K562 (cell line): ENCODE measurements around the gene SPTBN2. TPM values are rescaled to one million over a fixed set of nuclear protein-coding genes. Genes with fewer than 3 reads are reported as not detected.

Source experiments
- ATAC-seq: fragments of 200-7000 bp; cut with Tn5 transposase; 3 replicates; pipeline ENCODE4 v1.9.1; 2020; ENCODE audit warnings: moderate library complexity
- BruUV-seq: library from RNA; stranded (reverse); fragments of 400-500 nt; replicated peaks from 2 replicates; lab custom pipeline; 2021; lab: Mats Ljungman, UMichigan
- CTCF ChIA-PET: fragments of 300-600 bp; formaldehyde crosslinking; extraction: SDS; loops from one replicate; lab custom pipeline; 2021; ENCODE audit warnings: low intra/inter-chr PET ratio; lab: Yijun Ruan, JAX
- POLR2A ChIA-PET: fragments of 300-600, 350-650 bp; sonication (Branson Sonifier 250); formaldehyde crosslinking; extraction: SDS; loops from one replicate; lab custom pipeline; 2021; ENCODE audit warnings: antibody characterized with exemption, inconsistent platforms; lab: Yijun Ruan, JAX
- DNase-seq, 4 experiments: peaks; one replicate each; pipeline versions ENCODE4 v3.0.0 to v3.0.0-alpha.2; 2011 to 2018; ENCODE audit warnings: low spot score in 3 of 4, mixed read lengths in 3 of 4; ENCODE audit errors: extremely low read depth in 1 of 4
- FAIRE-seq: peaks from 2 replicates; lab custom pipeline; 2011; peaks lifted over from hg19 to GRCh38; lab: Jason Lieb, UNC
- H2AFZ ChIP-seq: 2 replicates; pipeline ENCODE4 v1.6.0; 2011; ENCODE audit warnings: low read depth, low read length, control low read depth, inconsistent platforms
- H3K27ac ChIP-seq: fragments of 200-600 bp; 3 replicates; pipeline ENCODE4 v1.8.0; 2011; ENCODE audit warnings: low read depth, mild to moderate bottlenecking, control low read depth, inconsistent platforms, low read length, moderate library complexity, mixed read lengths; ENCODE audit errors: extremely low read depth
- H3K27me3 ChIP-seq, 2 experiments: fragments of 300-600 bp in 1 of 2; 2 replicates in 1 of 2; 3 replicates in 1 of 2; pipeline versions ENCODE4 v1.6.0 to v1.8.0; 2011; ENCODE audit warnings: inconsistent platforms in 2 of 2, low read length in 2 of 2, mild to moderate bottlenecking in 1 of 2, mixed read lengths in 1 of 2, moderate library complexity in 1 of 2; ENCODE audit not compliant: control insufficient read depth in 2 of 2, insufficient read depth in 2 of 2
- H3K36me3 ChIP-seq: fragments of 300-600 bp; 3 replicates; pipeline ENCODE4 v1.8.0; 2011; ENCODE audit warnings: mild to moderate bottlenecking, low read length, inconsistent platforms; ENCODE audit not compliant: control insufficient read depth, insufficient read depth
- H3K4me1 ChIP-seq, 2 experiments: fragments of 200-600 bp in 1 of 2; replicated peaks in 1 of 2; 2 replicates in 1 of 2; 3 replicates in 1 of 2; pipeline versions ENCODE4 v1.5.1 to v1.8.0; 2011; ENCODE audit warnings: inconsistent platforms in 2 of 2, low read length in 2 of 2, mild to moderate bottlenecking in 1 of 2, mixed read lengths in 1 of 2, moderate library complexity in 1 of 2; ENCODE audit not compliant: control insufficient read depth in 2 of 2, insufficient read depth in 2 of 2
- H3K4me2 ChIP-seq: 2 replicates; pipeline ENCODE4 v1.6.1; 2011; ENCODE audit warnings: low read length, control low read depth, inconsistent platforms, mixed read lengths; ENCODE audit not compliant: insufficient read depth
- H3K4me3 ChIP-seq: fragments of 200-600 bp; sonication (generic), shearing (Covaris generic); 2 replicates; pipeline ENCODE4 v1.5.1; 2016; ENCODE audit warnings: control low read depth, inconsistent platforms
- H3K79me2 ChIP-seq: fragments of 200-600 bp; 3 replicates; pipeline ENCODE4 v1.8.0; 2011; ENCODE audit warnings: low read length, inconsistent platforms; ENCODE audit not compliant: control insufficient read depth, insufficient read depth
- H3K9ac ChIP-seq, 2 experiments: 2 replicates each; pipeline versions ENCODE4 v1.6.0 to v1.6.1; 2011; ENCODE audit warnings: low read depth in 2 of 2, low read length in 2 of 2, control low read depth in 1 of 2, inconsistent platforms in 1 of 2, mild to moderate bottlenecking in 1 of 2, mixed read lengths in 1 of 2; ENCODE audit not compliant: insufficient read depth in 1 of 2
- H3K9me1 ChIP-seq: one replicate; pipeline ENCODE4 v1.6.0; 2011; ENCODE audit warnings: inconsistent platforms, mild to moderate bottlenecking, low read length, moderate library complexity; ENCODE audit not compliant: control insufficient read depth, insufficient read depth
- H3K9me3 ChIP-seq: replicated peaks from 2 replicates; pipeline ENCODE4 v1.5.1; 2011; ENCODE audit warnings: low read depth, low read length, inconsistent platforms; ENCODE audit not compliant: control insufficient read depth, insufficient read depth
- H4K20me1 ChIP-seq: replicated peaks from 2 replicates; pipeline ENCODE4 v1.6.1; 2011; ENCODE audit warnings: low read length, inconsistent platforms, mixed read lengths; ENCODE audit not compliant: control insufficient read depth, insufficient read depth
- CEBPB ChIP-seq: fragments of 450-650 bp; IDR thresholded peaks from 2 replicates; pipeline ENCODE4 v1.6.1; 2016; ENCODE audit warnings: missing genetic modification characterization, missing compliant biosample characterization
- POLR2H ChIP-seq: IDR thresholded peaks from 2 replicates; pipeline ENCODE4 v1.6.1; 2016; ENCODE audit warnings: missing genetic modification characterization, low read depth, mild to moderate bottlenecking, control low read depth, missing compliant biosample characterization, moderate library complexity
- RBM15 ChIP-seq: fragments of 200-400 bp; formaldehyde crosslinking; IDR thresholded peaks from 2 replicates; pipeline ENCODE4 v1.6.1; 2018; ENCODE audit warnings: mild to moderate bottlenecking, low read length, moderate library complexity; ENCODE audit not compliant: insufficient read depth
- THAP7 ChIP-seq: fragments of 250-450 bp; sonication (Bioruptor Pico); IDR thresholded peaks from 2 replicates; pipeline ENCODE4 v1.5.0; 2021
- WHSC1 ChIP-seq: IDR thresholded peaks from one replicate; pipeline ENCODE4 v1.6.1; 2012; ENCODE audit warnings: low read length, control low read depth, inconsistent platforms
- ZNF12 ChIP-seq: sonication (generic); formaldehyde crosslinking; IDR thresholded peaks from 2 replicates; pipeline ENCODE4 v1.4.0; 2020; ENCODE audit warnings: mild to moderate bottlenecking, missing genetic modification reagents
- ZNF507 ChIP-seq: conservative IDR thresholded peaks from 2 replicates; pipeline ENCODE4 v1.6.1; 2017; ENCODE audit warnings: missing genetic modification characterization, missing compliant biosample characterization
- WGBS: fragments of 100-300 bp; shearing (Covaris generic); methylation state at CpG from one replicate; pipeline ENCODE4 v1.1.6; 2016; ENCODE audit warnings: low coverage, mixed read lengths; ENCODE audit not compliant: insufficient coverage; ENCODE audit errors: missing lambda C conversion rate; 5-methylcytosine and 5-hydroxymethylcytosine counted together
- in situ Hi-C: fragments of 300-500 bp; cut with MboI; formaldehyde crosslinking; loops from 4 replicates; pipeline ENCODE4 v1.15.0; 2018; ENCODE audit warnings: inconsistent platforms, mixed read lengths
- intact Hi-C: fragments of 100-400 bp; cut with micrococcal nuclease; formaldehyde crosslinking; loops from 2 replicates; pipeline ENCODE4 v1.14.2; 2022
- polyA plus RNA-seq, 8 experiments: library from polyadenylated mRNA; depleted of rRNA in 4 of 8; stranded (reverse) in 5 of 8; unstranded in 3 of 8; fragments of >200 nt; fragmentation: Nextera tagmentation in 2 of 8; fragmentation: Illumina TruSeq in 1 of 8; extraction: Ambion mirVana in 2 of 8; extraction: Trizol in 1 of 8; gene quantifications; 2 replicates each; pipeline versions ENCODE4 v1.2.1 to v1.2.3, GENCODE V29; 2011 to 2014; ENCODE audit warnings: inconsistent platforms in 1 of 8, missing spikeins in 1 of 8
- total RNA-seq, 7 experiments: library from RNA; depleted of rRNA in 6 of 7; stranded (reverse); fragments of >200 nt in 6 of 7; fragmentation: Illumina TruSeq in 2 of 7; extraction: Trizol in 2 of 7; gene quantifications; 2 replicates each; pipeline versions ENCODE4 v1.2.1 to v1.2.3, GENCODE V29; 2011 to 2021; ENCODE audit warnings: low replicate concordance in 1 of 7
- TF ChIP-seq, protein P1 (sequence below), 2 experiments: IDR thresholded peaks; 2 replicates each; pipeline ENCODE4 v1.6.1; 2012; ENCODE audit warnings: improper control_type of control experiment in 2 of 2, low read depth in 2 of 2, low read length in 2 of 2, borderline replicate concordance in 1 of 2
- TF ChIP-seq, protein P2 (sequence below): fragments of 250-450 bp; sonication (Bioruptor Pico); IDR thresholded peaks from 2 replicates; pipeline ENCODE4 v1.8.0; 2022; ENCODE audit warnings: moderate library complexity, mild to moderate bottlenecking, inconsistent platforms
- TF ChIP-seq, protein P3 (sequence below): IDR thresholded peaks from 2 replicates; pipeline ENCODE4 v1.6.1; 2016; ENCODE audit warnings: missing genetic modification characterization, missing compliant biosample characterization

SPTBN2 gene
- total and polyA plus RNA-seq, 9 of the 15 experiments (the other 6 are each of a cell fraction or from before 2014, with no cell fraction given), result 0.38 to 56.5 (median 19.7) TPM

GRCh38 chr11:66696146-66696545 is 32.9 kb downstream of the SPTBN2 start:
- ChIA-PET CTCF (interaction anchor here (1.3 kb wide), 1 partner anchor 326 kb away, joined by 3 read pairs; no protein-coding TSS in a partner anchor), POLR2A (interaction anchor here (1.1 to 1.8 kb wide), 2 partner anchors 17 to 18 kb away, joined by 3 to 6 read pairs; partner anchors contain the start of gene RBM4B)
- in situ Hi-C loops, result no loop called here
- Histone ChIP-seq H3K9ac (peak overlapping the region in 1 of 2 experiments; percentile 27; a peak in 1 of 4 replicates), H3K27me3 (no peaks in the 10 kb centered on the region), H3K4me1 (peaks cover 9 to 33% of the 10 kb centered on the region in 2 experiments), H3K79me2 (peaks cover 10% of the 10 kb centered on the region; the same call in 2 of the 3 replicates), H3K36me3 (peaks cover 96% of the 10 kb centered on the region; the same call in 2 of the 3 replicates), H3K4me2 (no peak overlapping the region), H3K4me3 (no peak overlapping the region), H3K27ac (no peak overlapping the region), H4K20me1 (0 out of 2 replicates have a peak, but pooled peaks cover 4% of the 10 kb centered on the region), H2AFZ (no peak overlapping the region)
- no TSS peak for BruUV-seq
- 92% methylated on average over 9 of the region's 9 CpGs for WGBS
- no peak for FAIRE-seq
- TF ChIP-seq ZNF507 (tag), result no peak
- no peak for TF ChIP-seq THAP7 (CRISPR knock-in tag)
- TF ChIP-seq, protein P1, sequence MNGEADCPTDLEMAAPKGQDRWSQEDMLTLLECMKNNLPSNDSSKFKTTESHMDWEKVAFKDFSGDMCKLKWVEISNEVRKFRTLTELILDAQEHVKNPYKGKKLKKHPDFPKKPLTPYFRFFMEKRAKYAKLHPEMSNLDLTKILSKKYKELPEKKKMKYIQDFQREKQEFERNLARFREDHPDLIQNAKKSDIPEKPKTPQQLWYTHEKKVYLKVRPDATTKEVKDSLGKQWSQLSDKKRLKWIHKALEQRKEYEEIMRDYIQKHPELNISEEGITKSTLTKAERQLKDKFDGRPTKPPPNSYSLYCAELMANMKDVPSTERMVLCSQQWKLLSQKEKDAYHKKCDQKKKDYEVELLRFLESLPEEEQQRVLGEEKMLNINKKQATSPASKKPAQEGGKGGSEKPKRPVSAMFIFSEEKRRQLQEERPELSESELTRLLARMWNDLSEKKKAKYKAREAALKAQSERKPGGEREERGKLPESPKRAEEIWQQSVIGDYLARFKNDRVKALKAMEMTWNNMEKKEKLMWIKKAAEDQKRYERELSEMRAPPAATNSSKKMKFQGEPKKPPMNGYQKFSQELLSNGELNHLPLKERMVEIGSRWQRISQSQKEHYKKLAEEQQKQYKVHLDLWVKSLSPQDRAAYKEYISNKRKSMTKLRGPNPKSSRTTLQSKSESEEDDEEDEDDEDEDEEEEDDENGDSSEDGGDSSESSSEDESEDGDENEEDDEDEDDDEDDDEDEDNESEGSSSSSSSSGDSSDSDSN (IDR thresholded peaks at IDR 0.05; ENCODE audit: borderline replicate concordance in 1 of 2, low read depth in 2 of 2, low read length in 2 of 2), result no peak
- TF ChIP-seq, protein P2, sequence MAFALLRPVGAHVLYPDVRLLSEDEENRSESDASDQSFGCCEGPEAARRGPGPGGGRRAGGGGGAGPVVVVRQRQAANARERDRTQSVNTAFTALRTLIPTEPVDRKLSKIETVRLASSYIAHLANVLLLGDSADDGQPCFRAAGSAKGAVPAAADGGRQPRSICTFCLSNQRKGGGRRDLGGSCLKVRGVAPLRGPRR (CRISPR knock-in tag), result no peak
- TF ChIP-seq, protein P3, sequence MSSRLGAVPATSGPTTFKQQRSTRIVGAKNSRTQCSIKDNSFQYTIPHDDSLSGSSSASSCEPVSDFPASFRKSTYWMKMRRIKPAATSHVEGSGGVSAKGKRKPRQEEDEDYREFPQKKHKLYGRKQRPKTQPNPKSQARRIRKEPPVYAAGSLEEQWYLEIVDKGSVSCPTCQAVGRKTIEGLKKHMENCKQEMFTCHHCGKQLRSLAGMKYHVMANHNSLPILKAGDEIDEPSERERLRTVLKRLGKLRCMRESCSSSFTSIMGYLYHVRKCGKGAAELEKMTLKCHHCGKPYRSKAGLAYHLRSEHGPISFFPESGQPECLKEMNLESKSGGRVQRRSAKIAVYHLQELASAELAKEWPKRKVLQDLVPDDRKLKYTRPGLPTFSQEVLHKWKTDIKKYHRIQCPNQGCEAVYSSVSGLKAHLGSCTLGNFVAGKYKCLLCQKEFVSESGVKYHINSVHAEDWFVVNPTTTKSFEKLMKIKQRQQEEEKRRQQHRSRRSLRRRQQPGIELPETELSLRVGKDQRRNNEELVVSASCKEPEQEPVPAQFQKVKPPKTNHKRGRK (tag), result no peak
- no peak for TF ChIP-seq ZNF12 (CRISPR knock-in tag)
- no peak for TF ChIP-seq WHSC1
- no peak for TF ChIP-seq RBM15
- no peak for TF ChIP-seq CEBPB
- no peak for TF ChIP-seq POLR2H (tag)
- TF ChIP-seq, all 486 proteins: peak for 0
- Histone ChIP-seq H3K9me1 (no peaks in the 10 kb centered on the region), H3K9me3 (no peaks in the 10 kb centered on the region)
- intact Hi-C loops, result no loop called here
- DNase-seq (no peak), ATAC-seq (no peak)
